ENCODE results near the gene ATP5MC3.
A peak's percentile ranks its signal among the peaks of the same experiment; 100 is the strongest.

The ATP5MC3 gene

DNA sequence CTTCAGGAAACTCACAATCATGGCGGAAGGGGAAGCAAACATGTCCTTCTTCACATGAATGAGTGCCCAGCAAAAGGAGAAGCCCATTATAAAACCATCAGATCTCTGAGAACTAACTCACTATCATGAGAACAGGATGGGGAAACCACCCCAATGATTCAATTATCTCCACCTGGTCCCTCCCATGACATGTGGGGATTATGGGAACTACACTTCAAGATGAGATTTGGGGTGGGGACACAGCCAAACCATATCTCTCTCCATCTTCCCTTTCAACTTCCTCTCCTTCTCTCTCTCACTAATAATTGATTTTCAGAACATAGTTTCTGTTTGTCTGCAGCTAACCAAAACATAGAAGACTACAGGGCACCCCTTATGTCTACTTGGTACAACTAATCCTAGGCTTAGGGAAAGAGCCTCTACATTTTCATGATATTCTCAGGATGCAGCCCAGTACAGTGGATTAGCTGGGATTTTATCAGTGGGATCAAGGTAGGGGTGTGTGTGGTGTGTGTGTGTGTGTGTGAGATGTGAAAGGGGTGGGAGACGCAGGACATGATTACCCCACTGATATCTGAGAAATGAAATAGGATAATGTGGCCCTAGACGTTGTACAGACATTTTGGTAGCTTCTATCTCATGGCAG lies 10.7 kb downstream of the ATP5MC3 start:
- no peak overlapping the region for H3K4me3 ChIP-seq (ENCODE audit: low read depth, low read length)
- in situ Hi-C loops (cut with HindIII; ENCODE audit: low sequenced_read_pairs): no loop called here
- no peak for TF ChIP-seq CTCF (IDR thresholded peaks at IDR 0.05; ENCODE audit: low read depth, low read length, missing control alignments)
- DNase-seq (ENCODE audit: low read depth): no peak

DNA sequence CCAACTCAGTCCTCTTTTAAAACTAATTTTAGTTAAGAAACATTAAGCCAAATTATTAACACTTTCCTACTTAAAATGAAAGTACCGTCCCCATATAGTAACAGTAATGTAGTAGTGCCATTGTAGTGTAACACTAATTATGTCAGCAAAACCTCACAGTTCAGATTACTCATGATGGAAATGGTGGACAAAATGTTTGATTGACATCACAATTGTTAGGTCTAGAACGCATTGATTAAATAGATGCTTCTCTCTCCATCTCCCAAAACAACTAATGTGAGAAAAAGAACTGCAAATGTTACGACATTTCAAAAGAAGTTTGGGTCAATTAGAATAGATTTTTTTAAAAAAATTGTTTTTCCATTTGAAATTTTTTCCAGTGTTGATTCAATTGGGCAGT lies 12.3 kb downstream of the ATP5MC3 start:
- no peak for TF ChIP-seq CTCF (IDR thresholded peaks at IDR 0.05; ENCODE audit: low read depth, low read length, missing control alignments)
- peak overlapping the region; percentile 100 for H3K4me3 ChIP-seq (ENCODE audit: low read depth, low read length)
- no peak for DNase-seq (ENCODE audit: low read depth)
- in situ Hi-C loops (cut with HindIII; ENCODE audit: low sequenced_read_pairs): no loop called here

DNA sequence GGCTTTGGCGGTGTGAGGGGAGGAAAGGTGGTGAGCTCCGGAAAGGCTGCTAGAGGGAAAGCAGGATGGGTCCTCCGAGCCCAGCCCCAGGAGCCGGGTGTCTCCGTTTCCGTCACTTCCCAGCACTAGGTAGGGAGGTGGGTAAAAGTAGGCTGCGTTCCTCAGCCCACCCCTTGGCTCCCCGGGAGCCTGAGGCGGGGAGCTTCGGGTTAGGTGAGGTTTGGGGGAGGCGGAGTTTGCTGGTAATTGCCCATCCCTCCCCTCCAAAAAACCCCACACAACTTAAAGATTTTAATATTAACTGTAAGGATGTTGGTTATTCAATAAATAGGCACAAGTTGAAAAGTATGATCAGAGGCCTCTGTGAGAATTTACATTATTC lies 13.0 kb downstream of the ATP5MC3 start:
- peak overlapping the region; percentile 100 for H3K4me3 ChIP-seq (ENCODE audit: low read depth, low read length)
- DNase-seq (ENCODE audit: low read depth): no peak
- in situ Hi-C loops (cut with HindIII; ENCODE audit: low sequenced_read_pairs): no loop called here

DNA sequence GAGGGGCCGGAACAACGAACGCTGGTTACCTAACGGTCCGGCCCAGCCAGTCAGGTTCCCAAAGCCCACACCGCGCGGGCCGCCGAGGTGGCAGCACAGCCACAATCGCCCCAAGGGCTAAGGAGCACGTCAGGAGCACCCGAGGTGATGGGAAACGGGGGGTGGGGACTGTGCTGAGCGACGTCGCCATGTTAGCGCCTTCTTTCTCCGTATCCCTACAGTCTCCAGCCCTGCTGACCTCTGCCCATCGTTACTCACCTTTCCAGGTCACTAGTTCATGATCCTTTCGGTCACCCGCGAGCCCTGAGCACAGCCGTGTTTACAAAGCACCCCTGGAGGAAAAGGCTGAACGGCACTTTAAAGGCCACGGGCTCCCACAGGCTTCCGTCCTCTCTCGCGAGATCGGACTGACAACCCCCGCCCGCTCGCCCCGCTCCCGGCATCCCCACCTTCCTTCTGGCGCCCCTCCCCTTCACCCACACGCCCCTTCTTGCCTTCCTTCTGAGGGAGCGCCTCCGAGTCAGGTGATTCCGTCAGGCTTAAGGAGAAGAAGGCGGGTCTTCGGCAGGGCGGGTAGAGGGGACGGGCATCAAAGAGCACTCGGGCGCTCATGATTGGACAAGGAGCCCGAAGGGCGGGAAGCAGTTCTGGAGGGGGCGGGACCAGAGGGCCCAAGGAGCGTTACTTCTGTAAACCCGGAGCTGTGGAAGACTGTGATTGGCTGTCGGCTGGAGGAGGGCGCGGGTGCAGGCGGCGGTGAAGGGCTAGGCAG lies 13.5 kb downstream of the ATP5MC3 start, which contains the start of gene ATF2:
Gene ATF2, minus strand, starts transcription at position 412 of the 772 bp plus-strand sequence. CDS start 31,760 bp downstream, outside the sequence.
- peak; percentile 100 for DNase-seq (ENCODE audit: low read depth)
- TF ChIP-seq CTCF (IDR thresholded peaks at IDR 0.05; ENCODE audit: low read depth, low read length, missing control alignments): no peak
- in situ Hi-C loops (cut with HindIII; ENCODE audit: low sequenced_read_pairs): no loop called here
- peak within 1 kb of the TSS; percentile 100 for H3K4me3 ChIP-seq (ENCODE audit: low read depth, low read length)

More for the DNA sequence above, 13.0 kb downstream of the ATP5MC3 start:
- no peak for TF ChIP-seq CTCF (IDR thresholded peaks at IDR 0.05; ENCODE audit: low read depth, low read length, missing control alignments)

DNA sequence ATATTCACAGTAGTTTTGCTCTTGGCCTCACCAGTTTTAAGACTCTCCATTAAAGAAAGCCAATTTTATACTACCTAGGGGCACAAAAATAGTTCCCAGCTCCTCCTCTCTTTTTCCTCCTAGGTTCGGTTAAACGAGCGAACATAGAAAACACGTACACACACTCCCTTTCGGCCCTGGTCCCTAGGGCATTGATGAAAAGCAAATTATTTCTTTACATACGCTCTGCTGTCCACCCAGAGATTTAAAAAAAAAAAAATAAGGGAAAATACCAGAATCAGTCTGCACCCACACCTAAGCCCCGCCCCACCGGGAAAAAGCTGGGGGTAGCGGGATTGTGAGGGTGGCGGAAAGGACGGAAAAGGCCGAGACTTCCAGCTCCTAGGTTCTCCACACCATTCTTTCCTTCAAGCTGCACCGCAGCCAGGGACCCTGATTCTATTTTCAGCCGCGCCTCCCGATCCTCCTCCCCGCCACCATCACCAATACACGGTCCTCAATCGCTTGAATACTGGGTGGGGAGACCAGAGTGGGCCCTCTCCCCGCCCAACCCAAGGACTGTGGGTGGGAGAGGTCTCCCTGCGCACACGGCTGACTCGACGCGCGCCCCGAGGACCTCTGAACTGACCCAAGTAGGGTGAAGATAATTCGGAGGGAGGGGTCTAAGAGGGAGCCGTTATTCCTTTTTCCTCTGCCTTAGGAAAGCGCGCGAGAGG lies 14.3 kb downstream of the ATP5MC3 start:
- in situ Hi-C loops (cut with HindIII; ENCODE audit: low sequenced_read_pairs): no loop called here
- no peak for TF ChIP-seq CTCF (IDR thresholded peaks at IDR 0.05; ENCODE audit: low read depth, low read length, missing control alignments)
- H3K4me3 ChIP-seq (ENCODE audit: low read depth, low read length): peak overlapping the region; percentile 100
- no peak for DNase-seq (ENCODE audit: low read depth)

DNA sequence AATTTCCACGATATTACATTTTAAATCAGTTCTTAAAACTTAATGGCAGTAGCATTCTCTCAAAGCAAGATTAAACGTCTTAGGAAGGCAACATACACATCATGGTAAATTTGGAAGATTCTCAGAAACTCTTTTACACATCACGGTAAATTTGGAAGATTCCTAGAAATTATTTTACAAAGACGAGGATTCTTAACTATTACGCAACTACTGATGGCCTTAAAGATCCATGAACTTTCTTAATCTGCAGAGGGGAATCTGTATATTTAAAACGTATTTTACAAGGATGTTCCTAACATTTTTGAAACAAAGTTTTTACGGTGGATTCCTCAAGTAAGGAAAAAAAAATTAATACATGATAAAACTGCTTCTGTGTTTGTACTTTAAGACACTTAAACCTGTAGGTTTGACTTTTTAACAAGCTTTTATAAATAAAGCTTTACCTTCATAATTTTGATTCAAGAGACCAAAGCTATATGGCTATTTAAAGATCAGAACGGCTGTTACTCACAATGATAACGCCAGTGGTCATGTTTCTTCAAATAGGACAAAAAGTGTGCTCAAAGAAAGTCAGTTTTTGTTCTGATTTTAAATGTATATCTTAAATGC lies 15.2 kb downstream of the ATP5MC3 start:
- H3K4me3 ChIP-seq (ENCODE audit: low read depth, low read length): peak overlapping the region; percentile 100
- no peak for DNase-seq (ENCODE audit: low read depth)
- no peak for TF ChIP-seq CTCF (IDR thresholded peaks at IDR 0.05; ENCODE audit: low read depth, low read length, missing control alignments)
- in situ Hi-C loops (cut with HindIII; ENCODE audit: low sequenced_read_pairs): no loop called here

Data from astrocyte of the cerebellum (primary cell).